ENCODE results near the gene SLC48A1. TPM values are rescaled to one million over a fixed set of nuclear protein-coding genes. Genes with fewer than 3 reads are reported as not detected.
A peak's percentile ranks its signal among the peaks of the same experiment; 100 is the strongest.
"Not testable (repeated sequence)": the region's sequence is repeated elsewhere in the genome, so short reads cannot be mapped to it uniquely, and the experiment has no call there.

The SLC48A1 gene
- total RNA-seq, 2 donors from 2014 or later: 18.1 to 18.9 TPM

DNA sequence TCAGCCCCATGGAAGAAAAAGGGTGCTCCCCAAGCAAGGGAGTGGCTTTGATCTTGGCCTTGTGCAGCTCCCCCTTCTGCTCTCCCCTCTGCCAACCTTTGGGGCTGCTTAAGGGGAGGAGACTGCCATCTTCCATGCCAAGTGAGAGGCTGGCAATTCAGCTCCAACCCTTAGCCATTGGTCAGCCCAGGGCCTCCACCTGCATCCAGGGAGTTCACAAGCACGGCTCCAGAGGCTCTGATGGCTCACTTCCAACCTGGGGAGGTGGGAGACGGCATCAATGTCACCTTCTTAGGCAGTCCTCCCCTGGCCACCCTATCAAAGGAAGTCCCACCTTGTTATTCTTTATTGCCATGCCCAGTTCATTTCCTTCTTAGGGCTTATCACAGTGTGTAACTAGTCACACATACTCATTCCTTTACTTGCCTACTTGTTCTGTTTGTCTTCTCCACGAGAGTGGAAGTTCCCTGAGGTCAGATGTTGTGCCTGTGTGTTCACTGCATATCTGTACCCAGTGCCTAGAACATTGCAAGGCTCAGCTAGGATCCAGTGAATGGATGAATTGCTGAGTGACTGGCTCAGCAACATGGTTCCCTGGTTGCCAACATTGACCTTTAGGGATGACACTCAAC, 41.6 kb downstream of the SLC48A1 start:
- DNase-seq (no peak), ATAC-seq (no peak)
- intact Hi-C loops (cut with DNase I, micrococcal nuclease): no loop called here

DNA sequence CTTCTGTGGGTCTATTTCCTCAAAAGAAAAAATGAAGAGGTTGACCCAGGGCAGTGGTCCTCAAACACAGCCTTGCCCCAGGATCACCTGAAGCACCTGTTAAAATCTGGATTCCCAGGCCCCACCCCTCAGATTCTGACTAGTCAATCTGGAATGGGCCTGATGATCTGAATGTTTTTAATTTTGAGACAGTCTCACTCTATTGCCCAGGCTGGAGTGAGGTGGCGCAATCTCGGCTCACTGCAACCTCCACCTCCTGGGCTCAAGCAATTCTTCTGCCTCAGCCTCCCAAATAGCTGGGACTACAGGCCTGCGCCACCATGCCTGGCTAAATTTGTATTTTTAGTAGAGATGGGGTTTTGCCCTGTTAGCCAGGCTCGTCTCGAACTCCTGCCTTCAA, 42.4 kb downstream of the SLC48A1 start:
- DNase-seq; ATAC-seq; intact Hi-C loops (cut with DNase I, micrococcal nuclease): not testable (repeated sequence)

DNA sequence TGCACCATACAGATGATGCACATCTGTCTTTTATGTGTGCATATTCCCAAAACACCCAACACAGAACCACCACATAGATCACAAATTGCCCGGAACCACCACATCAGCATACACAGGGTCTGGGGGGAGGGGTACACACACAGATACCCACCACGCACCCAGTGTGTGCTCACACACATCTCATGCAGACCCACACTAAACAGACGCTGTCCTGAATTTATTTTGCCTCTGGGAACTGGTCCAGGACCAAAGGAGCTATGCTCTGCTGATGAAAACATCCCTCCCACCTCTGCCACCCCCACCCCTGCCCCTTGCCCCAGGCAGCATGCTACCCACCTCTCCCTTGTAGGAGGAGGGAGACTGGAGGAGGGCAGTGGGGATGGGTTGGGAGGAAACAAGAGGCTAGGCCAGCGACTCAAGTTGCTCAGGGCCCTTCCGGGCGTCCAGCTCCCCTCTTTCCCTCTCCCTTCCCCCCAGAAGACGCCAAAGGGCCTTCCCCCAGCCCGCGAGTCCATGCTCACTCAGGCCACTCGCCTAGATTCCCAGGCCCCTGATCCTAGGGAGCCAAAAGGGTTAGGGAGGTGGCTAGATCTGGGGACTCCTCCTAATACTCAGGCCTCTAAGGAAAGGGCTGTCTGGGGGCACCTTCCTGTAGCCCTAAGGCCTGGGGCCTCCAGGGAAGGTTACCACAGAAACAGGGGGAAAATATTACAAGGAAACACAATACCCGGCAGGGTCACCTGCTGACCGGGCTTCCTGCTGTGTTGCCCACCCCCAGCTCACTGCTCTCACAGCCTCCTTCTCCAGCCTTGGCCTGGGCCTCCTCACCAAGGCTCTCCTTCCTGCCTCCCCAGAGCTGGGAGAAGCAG, 43.6 kb downstream of the SLC48A1 start:
- DNase-seq (no peak), ATAC-seq (no peak)
- intact Hi-C loops (cut with DNase I, micrococcal nuclease): no loop called here

DNA sequence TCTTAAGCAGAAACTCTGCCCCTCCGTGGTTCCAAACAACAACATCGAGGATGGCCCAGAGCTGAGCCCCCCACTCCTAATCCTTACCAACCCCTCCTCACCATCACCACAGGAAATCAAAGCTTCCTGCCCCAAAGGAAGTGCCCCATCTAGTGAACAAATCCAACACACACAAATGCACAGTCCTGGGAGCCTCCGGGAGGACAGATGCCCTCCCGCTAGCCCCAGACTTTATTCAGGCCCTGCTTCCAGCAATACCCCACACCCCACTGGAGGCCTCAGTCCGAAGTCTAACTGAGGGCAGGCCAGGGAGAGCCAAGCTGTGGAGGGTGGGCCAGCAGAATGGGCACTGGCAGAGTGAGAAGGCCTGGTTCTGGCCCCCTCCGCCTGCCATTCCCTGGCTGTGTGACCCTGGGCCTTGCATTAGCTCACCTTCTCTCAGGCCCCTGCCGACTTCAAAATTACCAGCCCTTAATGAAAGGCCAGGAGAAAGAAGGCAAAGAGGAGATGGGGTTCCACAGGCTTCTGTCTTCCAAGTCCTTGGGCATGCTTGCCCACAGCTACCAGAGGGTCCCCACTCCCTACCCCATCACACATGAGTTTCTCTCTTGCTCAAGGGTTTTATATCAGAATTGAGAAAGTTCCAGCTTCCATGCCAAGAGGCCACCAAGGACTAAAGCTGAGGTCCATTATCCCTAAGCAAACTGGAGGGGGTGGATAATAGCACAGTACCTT, 44.4 kb downstream of the SLC48A1 start:
- intact Hi-C loops (cut with DNase I, micrococcal nuclease): no loop called here
- DNase-seq: no peak
- ATAC-seq: no peak

DNA sequence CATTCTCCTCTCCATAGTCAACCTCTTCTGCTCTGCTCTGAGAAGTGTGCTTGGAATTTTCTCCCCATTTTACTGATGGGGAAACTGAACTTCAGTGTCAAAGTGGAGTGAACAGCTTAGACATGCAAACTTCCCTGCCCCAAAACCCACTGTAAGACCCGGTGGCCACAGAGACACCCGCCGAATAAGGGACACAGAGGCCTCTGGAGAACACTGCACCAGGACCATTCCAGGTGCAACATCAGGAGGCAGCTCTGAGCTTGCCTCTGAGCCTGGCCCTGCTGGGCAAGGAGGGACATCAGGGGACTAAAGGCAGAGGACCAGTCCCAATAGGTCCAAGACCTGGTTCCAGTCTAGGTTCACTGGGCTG, 45.0 kb downstream of the SLC48A1 start:
- ATAC-seq (no peak), DNase-seq (no peak)
- intact Hi-C loops (cut with DNase I, micrococcal nuclease): no loop called here

DNA sequence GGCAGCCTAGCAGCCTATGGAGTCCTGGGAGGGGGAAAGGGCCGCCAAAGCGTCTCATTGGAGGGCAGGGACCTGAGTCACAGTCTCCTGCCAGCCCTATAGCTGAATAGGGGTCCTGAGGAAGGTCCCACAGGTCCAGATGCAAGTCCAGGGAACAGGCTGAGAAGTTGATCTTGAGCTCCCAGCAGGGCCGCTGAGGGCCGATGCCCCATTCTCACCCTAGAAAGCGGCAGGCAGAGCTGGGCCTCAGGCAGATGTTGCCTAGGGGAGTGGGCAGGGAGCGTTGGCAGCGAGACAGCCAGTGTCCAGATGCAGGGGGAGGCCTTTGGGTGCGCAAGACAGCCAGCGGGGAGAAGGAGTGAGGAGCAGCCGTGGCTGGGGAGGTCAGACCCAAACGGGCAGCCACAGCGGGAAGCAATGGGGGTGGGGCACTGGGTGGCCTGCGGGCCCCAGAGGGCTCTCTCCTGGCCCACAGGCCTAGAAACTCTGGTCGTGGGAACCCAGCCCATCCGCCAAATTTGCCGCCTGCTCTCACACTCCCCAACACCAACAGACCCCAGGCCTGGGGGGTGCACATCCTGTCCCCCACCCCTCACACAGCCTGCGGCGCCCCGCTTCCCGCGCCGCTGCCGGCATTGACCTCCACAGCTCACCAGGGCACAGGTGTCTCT, 45.6 kb downstream of the SLC48A1 start:
- ATAC-seq (no peak), DNase-seq (peak; percentile 57 to 59)
- intact Hi-C loops (cut with DNase I, micrococcal nuclease): no loop called here

DNA sequence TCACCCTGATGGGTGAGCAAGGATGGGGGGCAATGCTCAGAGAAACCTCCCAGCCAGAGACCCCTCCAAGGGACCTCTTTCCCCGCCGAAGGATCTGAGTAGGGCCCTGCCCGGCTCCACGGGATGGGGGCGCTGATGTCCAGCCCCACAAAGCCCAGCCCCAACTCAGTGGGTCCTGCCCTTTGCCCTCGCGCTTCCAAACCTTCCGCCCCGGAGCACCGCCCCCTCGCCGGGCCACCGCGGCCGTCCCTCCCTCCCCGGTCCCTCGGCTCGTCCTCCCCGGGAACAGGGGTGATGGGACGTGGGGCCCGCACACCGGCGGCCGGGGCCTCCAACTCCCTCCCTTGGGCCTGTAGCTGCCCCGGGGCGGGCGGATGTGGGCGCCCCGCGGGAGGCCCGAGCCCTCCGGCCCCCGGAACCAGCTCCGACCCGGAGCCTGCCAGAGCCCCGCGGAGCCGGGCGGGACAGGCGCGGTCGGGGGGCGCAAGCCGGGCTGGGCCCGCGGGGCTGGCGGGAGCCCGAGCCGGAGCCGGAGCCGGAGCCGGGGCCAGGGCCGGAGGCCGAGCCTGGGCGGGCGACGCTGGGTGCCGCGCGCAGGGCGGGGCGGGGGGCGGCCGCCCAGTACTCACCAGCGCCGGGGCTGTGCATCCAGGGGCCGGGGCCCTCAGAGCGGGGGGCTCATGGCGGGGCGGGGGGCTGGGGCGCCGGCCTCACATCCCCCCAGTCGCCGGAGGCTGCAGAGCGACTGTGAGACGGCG, 46.3 kb downstream of the SLC48A1 start:
- DNase-seq (peak; percentile 73 to 79), ATAC-seq (peak; percentile 54)
- intact Hi-C loops (cut with DNase I, micrococcal nuclease): no loop called here

DNA sequence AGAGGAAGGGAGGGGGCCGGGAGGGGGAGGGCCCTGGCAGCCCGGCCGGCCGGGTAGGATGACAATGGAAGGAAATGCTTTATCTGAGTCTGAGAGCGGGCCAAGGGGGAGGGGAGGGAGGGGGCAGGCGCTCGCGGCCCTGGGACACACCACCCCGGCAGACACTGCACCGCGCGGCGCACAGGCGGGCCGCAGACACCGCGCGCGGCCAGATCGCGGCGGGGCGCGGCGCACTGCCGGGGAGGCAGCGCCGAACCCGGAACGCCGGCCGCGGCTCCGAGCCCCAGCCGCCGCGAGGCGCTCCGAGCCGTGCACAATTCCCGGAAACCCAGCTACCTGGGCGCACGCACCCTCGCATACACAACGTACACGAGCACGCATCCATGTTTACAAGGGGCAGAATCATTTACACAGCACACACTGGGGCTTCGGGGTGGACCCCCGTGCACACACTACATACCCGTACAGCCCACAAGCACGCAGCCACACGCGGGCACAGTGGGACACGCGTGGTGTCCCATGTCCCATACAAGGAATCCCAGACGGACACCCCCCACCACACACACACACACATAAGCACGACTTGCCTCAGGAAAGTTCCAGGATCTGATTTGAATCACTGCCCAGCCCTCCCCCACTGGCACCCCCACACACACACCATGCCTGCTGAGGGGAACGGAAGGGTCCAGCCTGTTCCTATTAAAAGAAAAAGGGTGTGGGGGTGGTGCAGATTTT, 47.0 kb downstream of the SLC48A1 start, which contains the start of gene HDAC7:
Gene HDAC7, minus strand, starts transcription at position 8 of the 735 bp plus-strand sequence. CDS start 118 bp downstream, outside the sequence.
- intact Hi-C loops (cut with DNase I, micrococcal nuclease): no loop called here
- ATAC-seq (peak; percentile 81), DNase-seq (peak; percentile 86 to 88)

DNA sequence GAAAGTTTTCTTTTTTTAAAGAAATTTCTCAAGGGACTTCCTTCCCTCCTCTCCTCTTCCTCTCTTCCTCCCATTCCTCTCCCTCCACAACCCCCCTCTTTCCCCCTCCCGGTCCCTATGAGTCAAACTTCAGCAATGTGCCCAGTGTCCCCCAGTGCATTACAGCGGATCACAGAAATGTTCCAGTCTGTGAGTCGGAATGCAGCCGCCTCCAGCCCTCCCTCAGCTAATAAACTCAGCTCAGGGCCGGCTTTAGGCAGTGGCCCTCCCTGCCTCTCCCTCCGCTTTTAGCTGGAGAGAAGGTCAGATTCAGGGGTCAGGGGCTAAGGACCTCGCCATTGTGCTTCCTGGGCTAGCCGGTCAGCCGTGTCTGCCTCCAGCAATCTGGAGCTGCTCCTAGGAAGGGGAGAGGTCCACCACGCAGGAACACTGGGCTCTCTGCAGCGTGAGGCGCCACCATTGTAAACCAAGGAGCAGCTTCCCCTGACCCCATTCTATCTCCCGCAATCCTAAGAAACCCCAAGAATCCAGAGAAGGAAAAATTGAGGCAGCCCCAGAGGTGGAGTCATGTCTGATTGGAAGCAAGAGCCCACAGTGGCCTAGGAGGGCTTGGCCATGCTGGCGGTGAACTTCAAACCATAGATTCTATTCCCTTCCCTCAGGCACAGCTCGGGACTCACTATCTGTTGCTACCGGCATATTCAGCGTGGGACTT, 47.8 kb downstream of the SLC48A1 start:
- peak; percentile 33 for ATAC-seq
- intact Hi-C loops (cut with DNase I, micrococcal nuclease): no loop called here
- peak; percentile 58 to 81 for DNase-seq

DNA sequence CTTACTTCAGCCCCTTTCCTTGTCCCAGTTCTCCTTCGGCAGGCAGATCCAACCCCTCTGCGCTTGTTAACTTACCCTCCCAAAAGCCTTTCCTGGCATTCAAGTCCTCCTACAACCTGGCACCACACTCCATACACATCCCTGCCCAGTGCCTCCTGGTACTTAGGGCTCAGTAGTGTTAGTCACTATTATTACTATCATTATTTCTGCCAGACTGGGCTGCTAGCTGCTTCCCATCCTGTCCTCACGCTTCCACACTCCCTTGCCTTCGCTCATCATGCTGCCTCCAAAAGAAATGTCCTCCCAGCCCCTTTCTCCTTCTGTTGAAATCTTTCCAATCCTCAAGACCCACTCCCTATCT, 48.3 kb downstream of the SLC48A1 start:
- ATAC-seq: no peak
- DNase-seq: no peak
- intact Hi-C loops (cut with DNase I, micrococcal nuclease): no loop called here

DNA sequence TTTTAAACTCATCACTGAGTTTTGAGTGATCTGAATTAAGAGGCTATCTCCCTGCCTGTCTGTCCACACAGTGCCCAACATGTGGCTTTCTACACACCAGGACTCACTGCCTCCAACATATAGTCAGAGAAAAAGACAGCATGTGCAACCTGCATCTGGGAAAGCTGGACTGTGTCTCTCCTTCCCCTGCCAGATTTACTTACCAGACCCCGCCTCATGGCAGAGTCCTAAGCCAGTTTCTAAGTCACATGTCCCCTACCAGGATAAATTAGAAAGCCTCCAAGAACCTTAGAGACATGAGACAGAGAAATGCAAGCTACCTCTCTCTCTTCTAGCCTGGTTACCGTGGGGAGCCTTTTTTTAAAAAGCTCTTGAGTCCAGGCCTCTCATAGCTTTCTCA, 49.4 kb downstream of the SLC48A1 start:
- ATAC-seq (no peak), DNase-seq (no peak)
- intact Hi-C loops (cut with DNase I, micrococcal nuclease): no loop called here

DNA sequence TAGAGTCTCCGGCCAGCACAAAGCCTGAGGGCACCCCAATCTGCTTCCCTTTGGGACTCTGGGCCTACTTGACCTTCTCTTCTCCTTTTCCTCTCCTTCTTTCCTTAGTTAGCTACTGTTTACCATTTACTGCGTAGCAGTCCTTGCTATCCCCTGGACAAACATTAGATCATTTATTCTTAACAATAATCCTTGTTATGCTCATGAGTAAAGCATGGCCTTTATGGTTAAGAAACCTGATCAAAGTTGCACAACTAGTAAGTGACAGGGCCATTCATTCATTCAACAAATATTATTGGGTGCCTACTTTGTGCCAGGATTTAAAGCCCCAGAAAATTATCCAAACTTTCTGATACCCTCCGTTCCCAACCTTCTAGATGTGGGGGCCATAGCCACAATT, 49.8 kb downstream of the SLC48A1 start:
- no peak for DNase-seq
- intact Hi-C loops (cut with DNase I, micrococcal nuclease): no loop called here
- ATAC-seq: no peak

DNA sequence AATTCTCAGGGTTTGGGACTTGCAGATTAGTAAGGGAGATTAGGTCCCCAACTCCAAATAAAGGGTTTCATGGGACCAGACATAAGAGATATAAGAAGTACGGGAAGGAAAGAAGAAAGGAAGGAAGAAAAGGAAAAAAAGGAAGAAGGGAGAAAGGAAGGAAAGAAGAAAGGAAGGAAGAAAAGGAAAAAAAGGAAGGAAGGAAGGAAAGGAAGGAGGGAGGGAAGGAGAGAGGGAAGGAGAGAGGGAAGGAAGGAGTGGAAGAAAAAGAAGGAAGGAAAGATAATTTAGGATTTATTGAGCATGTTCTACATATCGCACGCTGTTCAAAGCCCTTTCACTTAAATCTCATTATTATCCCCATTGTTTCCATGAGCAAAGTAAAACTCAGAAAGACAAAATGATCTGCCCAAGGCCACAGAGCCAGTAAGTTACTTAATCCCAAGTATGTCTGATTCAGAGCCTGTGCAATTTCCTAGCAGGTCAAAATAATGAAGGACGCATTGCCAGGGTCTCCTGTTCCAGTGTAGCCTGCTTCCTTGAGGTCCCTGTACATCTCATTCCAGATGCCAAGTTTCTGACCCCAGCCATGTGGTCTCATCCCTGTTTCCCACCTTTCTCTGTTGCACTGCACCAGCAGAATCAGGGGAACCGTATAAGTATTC, 50.5 kb downstream of the SLC48A1 start:
- no peak for ATAC-seq
- intact Hi-C loops (cut with DNase I, micrococcal nuclease): no loop called here

DNA sequence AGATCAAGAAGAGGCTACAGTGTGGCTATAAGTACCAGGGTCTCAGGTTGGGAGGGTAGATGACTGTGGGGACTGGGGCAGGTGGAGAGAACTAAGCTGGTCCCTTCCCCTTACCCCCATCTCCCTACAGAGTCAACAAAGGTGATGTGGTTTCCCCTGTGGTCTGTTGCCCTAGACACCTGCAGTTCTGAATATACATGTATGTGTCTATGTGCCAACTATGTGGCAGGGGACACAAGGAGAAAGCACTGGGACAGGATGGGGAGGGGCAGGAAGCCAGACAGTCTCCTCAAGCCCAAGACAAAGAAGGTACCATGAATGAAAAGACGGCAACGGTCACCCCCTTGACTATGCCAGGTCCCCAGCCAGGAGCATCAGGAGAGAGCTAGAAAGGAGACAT, 51.2 kb downstream of the SLC48A1 start:
- ATAC-seq: no peak
- no peak for DNase-seq
- intact Hi-C loops (cut with DNase I, micrococcal nuclease): no loop called here

More for the DNA sequence above, 50.5 kb downstream of the SLC48A1 start:
- no peak for DNase-seq

DNA sequence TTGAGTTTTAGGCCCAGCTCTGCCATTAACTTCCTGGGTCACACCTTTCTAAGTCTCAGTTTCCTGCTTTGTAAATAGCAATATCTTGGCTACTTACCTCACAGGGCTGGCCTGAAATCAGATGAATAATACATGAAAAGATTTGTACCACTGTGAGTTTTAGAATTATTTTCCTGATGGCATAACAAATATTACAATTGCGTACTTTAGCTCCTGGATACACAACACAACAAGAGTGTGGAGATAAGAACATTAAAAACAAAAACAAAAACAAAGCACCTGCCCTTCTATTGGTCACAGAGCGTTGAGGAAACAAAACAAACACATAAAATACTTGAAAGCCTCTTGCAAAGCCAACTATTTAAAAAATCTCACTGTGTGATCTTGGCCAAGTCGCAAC, 51.6 kb downstream of the SLC48A1 start:
- no peak for ATAC-seq
- no peak for DNase-seq
- intact Hi-C loops (cut with DNase I, micrococcal nuclease): no loop called here

DNA sequence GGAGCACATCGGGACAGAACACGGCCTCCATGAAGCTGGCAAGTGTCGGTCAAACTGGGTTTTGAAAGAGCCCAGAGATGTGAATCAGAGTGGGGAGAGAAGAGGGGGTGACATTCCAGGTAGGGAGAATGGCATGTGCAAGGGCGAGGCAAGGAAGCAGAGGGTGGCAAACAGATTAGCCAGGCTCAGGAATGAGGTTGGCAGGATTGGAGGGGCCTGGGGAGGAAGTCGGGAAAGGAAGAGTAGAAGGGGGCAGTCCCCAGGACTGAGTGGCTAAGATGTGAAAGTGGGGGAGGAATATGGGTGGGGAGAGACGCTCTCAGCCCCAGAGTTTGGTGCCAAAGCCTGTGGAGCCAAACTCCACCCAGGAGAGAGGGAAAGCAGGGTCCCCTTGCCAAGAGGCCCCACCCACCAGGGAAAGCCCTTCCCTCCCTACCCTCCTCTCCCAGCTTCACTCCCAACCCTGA, 52.2 kb downstream of the SLC48A1 start:
- no peak for DNase-seq
- no peak for ATAC-seq
- intact Hi-C loops (cut with DNase I, micrococcal nuclease): no loop called here

All from left colon (tissue), 2 donors.